Globus pallidus (tissue), 1 donor: ENCODE data around the gene LRRK1.

Experiments
- DNase-seq: peaks from one replicate; pipeline ENCODE4 v3.0.0-alpha.2; 2015; ENCODE audit warnings: low spot score

Gene LRRK1

DNA sequence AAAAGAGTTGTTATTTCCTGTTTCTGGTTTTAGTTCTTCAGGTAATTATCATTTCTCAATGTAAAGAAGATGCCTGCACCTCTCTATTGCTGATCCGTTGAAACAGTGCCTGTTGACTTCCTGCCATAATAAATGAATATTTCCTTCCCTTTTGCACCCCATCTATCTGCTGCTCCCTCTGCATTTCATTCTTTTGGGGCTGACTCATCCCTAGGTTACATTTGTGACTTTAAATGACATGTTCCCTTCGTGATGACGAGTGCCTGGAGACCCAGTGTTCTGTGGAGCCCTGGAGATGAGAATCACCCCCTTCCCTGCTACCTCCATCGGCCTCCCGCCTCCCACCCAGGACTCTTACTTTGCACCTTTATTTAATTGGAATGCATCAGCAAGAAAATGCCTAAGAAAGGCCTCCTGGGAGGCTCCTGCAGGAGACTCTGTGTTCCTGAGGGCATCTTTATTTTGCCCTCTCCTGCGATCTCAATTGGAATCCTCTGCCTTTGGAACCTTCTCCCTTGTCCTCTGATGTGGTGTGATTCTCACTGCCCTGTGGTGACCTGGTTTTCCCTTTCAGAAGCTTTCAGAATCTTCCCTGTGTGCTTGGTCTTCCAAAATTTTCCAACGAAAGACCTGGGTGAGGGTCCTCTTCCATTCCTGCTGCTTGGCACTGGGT is 13.7 kb downstream of the LRRK1 start:
- no peak for DNase-seq

DNA sequence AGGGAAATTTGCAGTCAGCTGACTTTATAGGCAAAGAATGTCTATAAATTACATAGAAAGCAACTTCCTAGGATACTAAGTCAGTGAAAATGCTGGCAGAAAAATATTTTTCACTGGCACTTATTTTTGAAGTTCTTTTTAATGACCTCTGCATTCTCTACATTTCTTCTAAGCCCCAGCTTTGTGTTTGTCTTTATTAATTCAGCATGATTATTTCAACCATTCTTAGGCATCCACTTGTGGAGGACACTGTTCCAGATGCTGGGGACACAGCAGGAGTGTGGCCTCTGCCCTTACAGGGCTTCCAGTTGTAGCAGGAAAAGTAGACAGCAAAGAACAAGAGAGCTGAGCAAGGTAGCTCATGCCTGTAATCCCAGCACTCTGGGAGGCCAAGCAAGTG is 15.0 kb downstream of the LRRK1 start:
- DNase-seq, result no peak

DNA sequence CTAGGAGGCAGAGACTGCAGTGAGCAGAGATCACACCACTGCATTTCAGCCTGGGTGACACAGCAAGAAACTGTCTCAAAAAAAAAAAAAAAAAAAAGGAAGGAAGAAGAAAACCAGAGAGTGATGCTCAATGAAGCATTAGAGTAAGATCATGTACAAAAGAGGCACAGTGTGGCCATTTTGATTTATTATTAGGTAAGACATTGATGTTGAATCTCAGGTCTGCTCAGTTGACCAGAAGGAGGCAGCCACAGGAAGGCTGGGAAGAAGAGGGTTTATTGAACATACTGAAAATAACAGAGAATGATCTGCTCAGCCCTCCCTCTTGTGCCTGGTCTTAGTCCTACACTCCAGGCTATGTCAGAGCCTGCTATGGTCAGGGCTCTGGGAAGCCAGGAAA is 15.6 kb downstream of the LRRK1 start:
- DNase-seq, result no peak

DNA sequence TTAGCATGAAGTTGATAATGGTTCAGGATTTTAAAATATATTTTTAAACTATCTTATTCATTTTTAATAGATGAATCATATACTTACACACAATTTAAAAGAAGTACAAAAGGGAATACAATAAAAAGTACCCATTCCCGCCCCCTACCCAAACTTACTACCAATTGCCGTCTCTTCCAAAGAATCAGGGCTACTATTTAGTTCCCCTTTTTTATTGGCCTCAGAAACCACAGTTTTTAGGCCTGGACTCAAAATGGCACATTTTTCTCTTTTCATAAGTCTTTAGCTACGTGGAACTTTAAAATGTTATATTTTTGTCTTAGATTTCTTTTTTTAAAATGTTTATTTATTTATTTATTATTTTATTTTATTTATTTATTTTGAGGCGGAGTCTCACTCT is 18.0 kb downstream of the LRRK1 start:
- DNase-seq, result no peak

DNA sequence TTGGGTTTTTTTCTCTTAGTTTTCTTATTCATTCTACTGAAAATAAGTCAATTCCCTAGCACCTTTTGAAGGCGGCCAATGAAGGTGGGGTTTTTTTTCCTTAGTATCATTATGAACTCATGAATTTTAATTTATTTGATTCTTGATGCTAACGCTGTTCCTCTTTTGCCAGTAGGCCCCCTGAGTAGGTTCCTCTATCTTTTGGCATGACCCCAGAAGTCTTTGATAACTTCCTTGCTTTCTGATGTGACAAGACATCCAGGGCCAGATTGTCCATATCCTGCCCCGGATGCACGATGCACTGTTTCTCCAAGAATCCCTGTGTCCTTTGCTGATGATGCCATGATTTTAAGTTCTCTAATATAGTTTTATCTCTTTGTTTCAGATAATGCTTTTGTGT is 20.6 kb downstream of the LRRK1 start:
- DNase-seq, result no peak

DNA sequence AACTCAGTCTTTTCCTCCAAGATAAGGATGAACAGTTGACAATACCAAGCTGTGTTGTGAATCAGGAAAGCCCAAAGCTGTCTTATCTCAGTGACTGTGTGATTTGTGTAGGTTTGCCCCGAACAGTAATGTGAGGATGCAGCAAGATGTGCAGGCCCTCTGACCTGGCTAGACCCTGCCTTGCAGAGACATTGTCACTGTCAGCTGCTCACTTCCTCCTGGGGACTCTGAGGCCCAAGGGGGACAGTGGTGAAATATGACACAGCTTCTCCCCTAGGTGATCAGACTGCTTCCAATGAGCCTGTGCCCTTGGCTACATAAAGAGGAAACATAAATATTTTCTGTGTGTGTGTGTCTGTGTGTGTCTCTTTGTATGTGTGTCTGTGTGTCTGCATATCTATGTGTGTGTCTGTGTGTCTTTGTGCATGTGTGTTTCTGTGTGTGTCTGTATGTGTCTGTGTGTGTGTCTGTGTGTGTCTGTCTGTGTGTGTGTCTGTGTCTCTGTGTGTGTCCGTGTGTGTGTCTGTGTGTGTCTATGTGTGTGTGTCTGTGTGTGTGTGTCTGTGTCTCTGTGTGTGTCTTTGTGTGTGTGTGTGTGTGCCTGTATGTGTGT is 21.7 kb downstream of the LRRK1 start:
- no peak for DNase-seq

DNA sequence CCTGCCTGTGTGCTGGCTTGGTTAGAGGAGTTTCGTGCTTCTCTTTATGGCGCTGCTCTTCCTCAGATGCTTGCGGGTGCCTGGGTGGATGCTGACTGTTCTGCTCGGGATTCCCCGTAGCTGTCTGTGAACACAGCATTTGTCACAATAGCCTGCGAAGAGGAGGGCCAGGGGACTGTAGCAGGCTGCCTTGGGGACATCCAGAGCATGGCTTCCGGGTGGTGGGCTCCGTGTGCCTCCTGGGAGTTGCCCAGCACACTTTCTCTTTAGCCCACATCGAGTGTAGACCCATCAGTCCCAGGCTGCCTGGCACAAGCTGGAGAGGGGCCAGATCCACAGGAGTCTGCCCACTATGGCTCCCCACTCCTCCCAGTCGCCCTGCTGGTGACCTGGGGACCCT is 22.4 kb downstream of the LRRK1 start:
- DNase-seq, result no peak

DNA sequence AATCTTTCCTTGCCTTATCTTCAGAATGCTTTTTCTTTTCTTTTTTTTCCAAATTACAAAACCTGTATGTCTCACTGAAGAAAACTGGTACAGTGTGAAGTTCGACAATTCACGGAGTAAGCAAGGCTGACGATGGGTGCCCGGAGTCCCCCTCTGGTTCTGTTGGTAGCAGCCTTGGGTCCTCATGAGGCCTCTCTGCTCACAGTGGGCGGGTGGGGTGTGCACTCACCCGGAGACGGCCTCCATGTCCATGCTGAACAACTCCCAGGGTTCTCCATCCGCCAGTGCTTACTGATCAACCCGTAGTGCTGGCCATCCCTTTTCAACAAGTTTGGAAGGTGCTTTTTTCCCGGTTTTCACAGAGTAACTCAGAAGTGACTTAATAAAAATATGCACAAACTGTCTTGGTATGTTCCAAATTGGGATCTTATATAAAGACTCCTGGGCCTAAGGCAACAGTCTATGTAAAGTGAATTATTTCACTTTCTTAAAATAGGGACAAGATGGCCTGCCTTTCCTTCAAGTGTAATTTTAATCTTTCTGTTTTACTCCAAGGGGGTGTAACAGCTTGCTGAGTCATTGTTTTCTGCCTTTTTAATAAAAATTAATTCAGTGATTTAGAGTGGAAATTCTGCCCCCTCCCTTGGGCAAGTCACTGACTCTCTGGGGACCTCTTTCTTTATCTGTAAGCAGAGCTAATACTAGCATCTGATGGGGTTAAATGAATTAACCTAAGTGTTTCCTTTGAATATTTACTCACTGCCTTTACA is 23.7 kb downstream of the LRRK1 start:
- DNase-seq, result no peak

DNA sequence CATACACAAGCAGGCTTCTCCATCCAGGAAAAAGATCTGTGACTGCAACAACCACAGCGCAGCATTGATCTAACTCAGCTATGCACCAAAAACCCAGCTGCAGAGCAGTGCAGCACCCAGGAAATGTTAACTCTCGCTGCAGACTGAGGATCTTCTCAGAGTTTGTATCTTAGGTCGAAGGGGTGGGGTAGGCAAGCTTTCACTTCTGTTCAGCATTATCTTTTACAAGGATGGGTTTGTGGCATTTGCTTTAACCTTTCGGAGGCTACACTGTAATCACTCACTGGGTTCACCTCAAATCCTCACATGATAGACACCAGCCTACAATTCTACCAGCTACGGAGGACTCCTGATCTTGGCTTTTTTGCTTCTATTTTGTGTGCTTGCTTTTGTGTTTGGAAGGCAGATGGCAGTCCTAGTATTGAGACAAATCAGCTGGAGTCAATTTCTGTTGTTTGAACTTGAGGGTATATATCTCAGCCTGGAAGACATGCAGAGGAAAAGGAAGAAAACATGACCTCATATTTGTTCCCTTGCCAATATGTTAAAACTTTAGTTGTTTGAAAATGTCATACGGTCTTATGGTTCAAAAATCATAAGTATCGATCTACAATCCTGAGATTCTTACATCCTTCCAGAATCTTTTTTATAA is 25.2 kb downstream of the LRRK1 start:
- no peak for DNase-seq

DNA sequence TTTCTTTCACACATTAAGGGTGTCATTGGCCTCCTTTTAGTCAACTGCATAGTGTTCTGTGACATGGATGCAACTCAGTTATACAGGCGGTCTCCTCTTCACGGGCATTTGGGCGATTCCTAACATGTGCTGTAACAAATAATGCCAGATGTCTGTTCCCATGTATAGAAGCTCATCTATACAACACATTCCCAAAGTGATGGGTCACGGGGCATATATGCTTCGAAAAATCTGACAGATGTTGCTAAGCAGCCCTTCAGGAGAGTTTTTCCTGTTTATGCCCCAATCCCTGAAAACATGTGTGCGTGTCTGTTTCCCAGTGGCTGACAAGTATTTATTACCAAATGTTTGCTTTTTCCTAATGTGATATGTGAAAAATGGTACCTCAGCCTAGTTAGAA is 25.8 kb downstream of the LRRK1 start:
- DNase-seq, result no peak

DNA sequence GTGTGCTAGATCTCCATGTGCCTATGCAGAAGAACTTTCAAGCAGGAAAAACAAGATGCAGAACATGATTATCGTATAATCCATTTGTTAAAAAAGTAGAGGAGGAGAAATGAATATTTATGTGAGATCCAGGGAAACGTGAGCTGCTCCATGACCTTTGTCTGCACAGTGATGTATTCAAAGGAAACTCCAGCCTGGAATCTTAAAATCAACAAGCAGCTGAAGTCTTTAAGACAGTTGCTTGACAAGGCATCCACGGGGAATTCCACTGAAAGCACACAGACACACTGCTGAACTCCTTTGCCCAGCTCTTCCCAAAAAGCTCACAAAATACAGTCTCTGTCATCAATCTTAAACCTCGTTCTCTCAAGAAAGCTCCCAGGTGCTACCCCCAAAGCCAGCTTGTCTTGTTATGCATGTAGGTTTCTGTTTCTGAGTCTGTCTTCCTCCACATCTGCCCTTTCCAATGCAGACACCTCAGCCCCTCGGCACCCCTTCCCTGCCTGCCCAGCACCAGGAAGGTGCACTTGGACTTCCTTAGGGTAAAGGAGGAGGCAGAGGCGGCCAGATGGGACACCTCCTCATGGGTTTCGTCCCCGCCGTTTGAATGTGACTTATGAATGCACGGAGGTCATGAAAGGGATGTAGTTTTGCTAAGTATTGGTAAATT is 28.7 kb downstream of the LRRK1 start:
- no peak for DNase-seq

DNA sequence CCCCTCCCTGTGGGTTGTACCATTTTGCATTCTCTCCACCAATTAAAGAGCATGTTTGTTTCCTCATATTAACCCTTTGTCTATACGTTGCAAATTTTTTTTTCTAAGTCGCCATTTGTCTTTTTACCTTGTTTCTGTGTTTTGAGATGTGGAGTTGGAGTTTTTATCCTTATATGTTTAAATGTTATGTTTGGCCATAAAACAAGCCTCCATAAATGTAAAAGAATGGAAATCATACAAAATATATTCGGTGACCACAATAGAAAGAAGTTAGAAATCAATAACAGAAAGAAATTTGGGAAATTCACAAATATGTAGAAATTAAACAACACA is 29.2 kb downstream of the LRRK1 start:
- DNase-seq, result no peak

DNA sequence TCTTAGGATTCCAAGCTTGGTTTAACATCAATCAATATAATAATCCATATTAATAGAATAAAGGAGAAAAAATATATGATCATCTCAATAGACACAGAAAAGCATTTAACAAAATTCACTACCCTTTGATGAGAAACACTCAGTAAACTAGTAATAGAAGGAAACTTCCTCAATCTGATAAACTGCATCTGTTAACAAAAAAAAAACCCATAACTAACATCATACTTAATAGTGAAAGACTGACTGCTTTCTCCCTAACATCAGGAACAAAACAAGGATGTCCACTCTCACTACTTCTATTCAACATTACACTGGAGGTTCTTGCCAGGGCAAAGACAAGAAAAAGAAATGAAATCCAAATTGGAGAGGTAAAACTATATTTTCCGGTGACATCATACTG is 30.5 kb downstream of the LRRK1 start:
- DNase-seq, result no peak

DNA sequence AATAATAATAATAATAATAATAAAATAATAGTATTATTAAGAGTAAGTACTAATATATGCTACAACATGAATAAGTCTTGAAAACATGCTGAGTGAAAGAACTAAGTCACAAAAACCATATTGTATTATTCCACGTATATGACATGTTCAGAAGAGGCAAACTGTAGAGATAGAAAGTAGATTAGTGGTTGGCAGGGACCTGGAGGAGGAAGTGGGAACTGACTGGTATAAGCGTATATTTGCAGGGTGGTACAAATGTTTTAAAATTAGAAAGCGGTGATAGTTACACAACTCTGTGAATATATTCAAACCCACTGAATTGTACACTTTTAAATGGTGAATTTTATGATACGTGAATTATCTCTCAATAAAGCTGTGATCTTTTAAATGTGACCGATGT is 32.8 kb downstream of the LRRK1 start:
- DNase-seq, result no peak

DNA sequence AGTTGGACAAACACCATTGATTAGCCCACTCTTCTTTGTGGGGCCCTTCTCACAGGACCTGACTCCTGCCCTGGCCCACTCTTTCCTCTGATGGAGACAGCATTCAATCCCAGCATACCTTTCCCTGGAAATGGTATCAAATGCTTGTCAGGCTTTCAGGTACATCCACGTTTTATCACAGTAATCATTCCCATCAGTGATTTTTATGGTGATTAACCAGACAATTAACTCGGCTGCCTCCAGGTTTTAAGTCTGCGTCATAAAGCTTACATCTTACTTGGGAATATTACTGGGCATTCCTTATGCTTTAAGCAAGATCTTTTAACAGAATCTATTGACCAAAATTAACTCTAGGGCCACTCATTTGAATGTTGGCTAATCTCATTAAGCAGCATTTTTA is 33.4 kb downstream of the LRRK1 start:
- DNase-seq, result no peak

DNA sequence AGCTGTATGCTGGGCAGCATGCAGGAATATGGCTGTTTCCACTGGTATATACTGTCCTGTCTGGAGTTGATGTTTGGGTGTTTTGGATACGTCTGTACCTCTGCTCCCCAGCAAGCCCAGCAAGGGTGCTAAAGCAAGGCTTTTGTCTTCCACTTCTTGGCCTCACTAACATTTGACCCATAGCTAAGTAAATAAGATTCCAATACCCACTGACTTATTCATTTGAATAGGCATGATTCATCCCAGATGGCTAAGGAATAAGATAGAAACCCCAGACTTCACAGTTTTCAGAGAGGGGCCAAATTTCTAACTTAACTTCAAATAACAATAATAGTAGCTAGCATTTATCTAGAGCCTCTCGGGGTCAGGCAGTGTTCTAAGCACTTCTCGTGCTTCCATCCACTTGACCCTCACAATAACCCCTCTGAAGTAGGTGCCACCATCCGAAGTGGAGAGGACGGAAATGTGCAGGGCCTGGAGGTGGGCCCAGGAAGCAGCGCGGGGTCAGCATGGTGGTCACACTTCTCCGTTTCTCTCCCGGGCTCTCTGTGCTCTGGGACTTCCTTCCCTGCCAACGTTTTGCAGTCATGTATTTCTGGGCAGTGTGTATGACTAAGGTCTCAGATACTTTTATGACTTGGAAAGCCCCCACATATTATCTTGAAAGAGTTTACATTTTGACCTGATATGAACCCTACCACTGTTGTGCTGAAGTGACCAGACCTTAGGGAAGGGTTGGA is 39.3 kb downstream of the LRRK1 start:
- DNase-seq, result no peak

DNA sequence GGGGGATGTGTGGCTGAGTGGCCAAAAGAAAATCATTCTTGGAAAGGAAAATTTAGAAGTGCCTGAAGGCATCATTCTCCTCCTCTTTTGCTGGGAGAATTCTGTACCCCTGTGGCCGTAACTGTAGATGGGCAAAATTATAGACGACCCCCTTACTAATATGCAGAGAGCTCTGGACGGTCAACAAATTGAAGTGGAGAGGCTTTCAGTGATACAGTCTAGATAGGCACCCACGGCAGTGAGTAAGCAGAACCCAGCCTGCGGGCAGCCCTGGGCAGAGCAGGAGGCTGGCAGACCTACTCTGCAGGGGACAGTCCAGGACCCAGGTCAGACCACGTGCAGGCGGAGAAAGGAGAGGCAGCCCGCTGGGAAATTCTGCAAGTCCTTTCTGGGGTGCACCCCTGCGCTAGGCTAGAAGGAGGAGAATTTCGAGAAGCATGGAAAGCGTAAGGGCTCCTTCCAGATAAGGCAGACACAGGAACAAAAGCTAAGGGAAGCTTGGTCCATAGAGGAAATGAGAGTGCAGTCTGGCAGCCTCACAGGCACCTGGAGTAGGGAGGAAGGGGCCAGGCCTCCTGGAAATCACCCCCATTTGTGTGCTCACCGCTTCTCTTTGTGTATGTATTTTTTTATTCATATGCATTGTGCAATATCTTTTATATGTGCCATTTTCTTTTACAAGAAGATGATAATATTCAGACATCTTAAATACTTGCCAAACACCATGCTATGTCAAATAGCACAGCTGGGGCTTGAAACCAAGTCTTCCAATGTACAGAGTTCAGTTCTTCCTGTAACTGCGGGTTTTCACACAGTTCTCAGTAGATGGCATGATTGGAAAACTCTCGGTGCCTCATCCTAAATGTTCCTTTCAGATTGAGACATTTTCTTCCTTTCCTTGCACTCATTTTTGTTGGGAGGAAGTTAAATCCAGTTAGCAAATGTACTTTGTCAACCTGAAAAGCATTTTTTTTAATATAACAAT is 40.2 kb downstream of the LRRK1 start:
- DNase-seq, result no peak

DNA sequence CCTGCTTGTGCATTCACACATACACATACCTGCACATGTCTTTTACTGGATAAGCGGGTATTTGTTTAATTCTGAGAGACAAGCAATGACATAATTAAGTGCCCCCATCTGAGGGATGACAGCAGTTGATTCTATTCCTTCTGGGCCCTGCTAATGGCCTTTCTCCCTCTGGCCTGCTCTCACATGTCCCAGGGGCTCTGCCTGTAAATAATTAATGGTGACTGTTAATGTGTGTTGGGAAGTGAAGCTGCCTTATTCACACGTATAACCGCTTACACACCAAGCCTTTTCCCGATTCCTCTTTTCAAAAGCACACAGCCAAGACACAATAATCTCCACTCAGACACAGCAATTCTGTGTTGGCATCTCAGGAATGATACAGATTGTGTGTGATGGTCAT is 47.8 kb downstream of the LRRK1 start:
- no peak for DNase-seq

DNA sequence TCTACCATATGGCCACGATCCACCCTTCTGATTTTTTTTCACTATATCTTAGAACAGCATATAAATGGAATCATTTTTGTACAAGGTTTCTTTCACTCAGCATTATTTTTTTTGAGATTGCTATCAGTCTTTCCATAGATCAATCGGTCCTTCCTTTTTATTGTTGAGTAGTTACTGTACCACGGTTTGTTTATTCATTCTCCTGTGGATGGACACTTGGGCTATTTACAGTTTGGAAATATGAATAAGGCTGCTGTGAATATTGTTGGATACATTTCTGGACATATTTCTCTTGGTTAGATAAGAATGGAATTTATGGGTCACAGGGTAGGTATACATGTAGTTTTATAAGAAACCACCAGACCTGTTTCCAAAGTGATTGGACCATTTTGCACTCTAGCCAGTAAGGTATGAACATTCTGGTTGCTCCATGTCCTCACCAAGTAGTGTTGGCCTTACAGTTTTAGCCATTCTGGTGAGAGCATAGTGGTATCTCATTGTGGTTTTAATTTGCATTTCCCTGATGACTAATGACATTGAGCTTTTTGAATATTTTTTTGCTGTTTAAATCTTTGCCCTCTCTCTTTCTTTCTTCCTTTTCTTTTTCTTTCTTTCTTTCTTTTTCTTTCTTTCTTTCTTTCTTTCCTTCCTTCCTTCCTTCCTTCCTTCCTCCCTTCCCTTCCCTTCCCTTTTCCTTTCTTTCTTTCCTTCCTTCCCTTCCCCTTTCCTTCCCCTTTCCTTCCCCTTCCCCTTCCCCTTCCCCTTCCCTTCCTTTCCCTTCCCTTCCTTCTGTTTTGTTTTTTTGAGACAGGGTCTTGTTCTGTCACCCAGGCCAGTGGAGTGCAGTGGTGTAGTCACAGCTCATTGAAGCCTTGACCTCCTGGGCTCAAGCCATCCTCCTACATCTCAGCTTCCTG is 49.2 kb downstream of the LRRK1 start:
- DNase-seq, result no peak

DNA sequence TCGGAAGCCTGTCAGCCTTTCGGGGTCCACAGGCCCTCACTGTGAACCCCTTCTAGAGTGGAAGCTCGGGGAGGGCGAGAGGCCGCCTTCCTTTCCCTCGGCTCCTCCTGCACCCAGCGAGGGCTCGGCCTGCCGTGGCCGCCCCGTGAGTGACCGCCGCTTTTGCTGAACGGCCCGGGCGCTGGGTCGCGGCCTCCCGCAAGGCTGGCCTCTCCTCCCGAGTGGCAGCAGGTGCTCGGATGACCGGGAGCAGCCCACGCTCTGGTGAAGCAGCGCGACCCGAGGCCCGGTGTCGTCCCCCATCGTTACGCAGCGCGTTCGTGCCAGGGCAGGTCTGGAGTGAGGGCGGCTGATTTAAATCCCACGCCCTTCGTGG is 53.8 kb downstream of the LRRK1 start:
- DNase-seq, result no peak
